Loucy (cell line): Measurements from ENCODE around the gene C12orf56.

Experiments
- H2AFZ ChIP-seq: fragments of 200-600 bp; sonication (generic); 2 replicates; pipeline ENCODE4 v1.6.0; 2016; ENCODE audit warnings: antibody characterized with exemption, mild to moderate bottlenecking, low read length, moderate library complexity
- H3F3A ChIP-seq: fragments of 200-600 bp; 2 replicates; pipeline ENCODE4 v1.6.0; 2016; ENCODE audit warnings: antibody characterized with exemption, low read depth, mild to moderate bottlenecking
- H3K27me3 ChIP-seq: fragments of 200-600 bp; sonication (generic); 2 replicates; pipeline ENCODE4 v1.6.1; 2014; ENCODE audit warnings: low read length, mild to moderate bottlenecking; ENCODE audit not compliant: insufficient read depth, poor library complexity, severe bottlenecking
- H3K36me3 ChIP-seq: fragments of 200-600 bp; sonication (generic); 2 replicates; pipeline ENCODE4 v1.6.1; 2016; ENCODE audit warnings: low read length; ENCODE audit not compliant: insufficient read depth
- H3K4me1 ChIP-seq: fragments of 200-600 bp; sonication (generic); 2 replicates; pipeline ENCODE4 v1.5.1; 2014; ENCODE audit warnings: low read length, mild to moderate bottlenecking; ENCODE audit not compliant: insufficient read depth, poor library complexity, severe bottlenecking
- H3K4me2 ChIP-seq: fragments of 200-600 bp; sonication (generic); 2 replicates; pipeline ENCODE4 v1.6.0; 2014; ENCODE audit warnings: antibody characterized with exemption, low read length, low read depth, mild to moderate bottlenecking; ENCODE audit not compliant: poor library complexity, severe bottlenecking
- H3K4me3 ChIP-seq: fragments of 200-600 bp; sonication (generic); 2 replicates; pipeline ENCODE4 v1.5.1; 2014; ENCODE audit warnings: low read length, mild to moderate bottlenecking, mixed read lengths; ENCODE audit not compliant: poor library complexity, severe bottlenecking
- H3K79me2 ChIP-seq: fragments of 200-600 bp; sonication (generic); 2 replicates; pipeline ENCODE4 v1.6.1; 2014; ENCODE audit warnings: low read length; ENCODE audit not compliant: insufficient read depth
- H3K9ac ChIP-seq: fragments of 200-600 bp; sonication (generic); 2 replicates; pipeline ENCODE4 v1.6.0; 2014; ENCODE audit warnings: mild to moderate bottlenecking, low read depth, low read length, moderate library complexity; ENCODE audit not compliant: poor library complexity, severe bottlenecking
- H3K9me2 ChIP-seq: fragments of 200-600 bp; sonication (generic); replicated peaks from 2 replicates; pipeline ENCODE4 v1.6.1; 2016; ENCODE audit warnings: low read depth, low read length, mixed read lengths
- H3K9me3 ChIP-seq: fragments of 200-600 bp; sonication (generic); 2 replicates; pipeline ENCODE4 v1.6.1; 2014; ENCODE audit warnings: mild to moderate bottlenecking, antibody characterized with exemption, low read length, low read depth; ENCODE audit not compliant: insufficient read depth
- H4K20me1 ChIP-seq: fragments of 200-600 bp; sonication (generic); 2 replicates; pipeline ENCODE4 v1.6.0; 2014; ENCODE audit warnings: antibody characterized with exemption, low read length, mild to moderate bottlenecking; ENCODE audit not compliant: insufficient read depth, poor library complexity, severe bottlenecking
- EZH2phosphoT487 ChIP-seq: fragments of 200-600 bp; IDR thresholded peaks from 2 replicates; pipeline ENCODE4 v1.6.1; 2018; ENCODE audit warnings: antibody characterized with exemption, mild to moderate bottlenecking, moderate library complexity, borderline replicate concordance
- TF ChIP-seq, protein P1 (sequence below): fragments of 200-600 bp; sonication (generic); conservative IDR thresholded peaks from 2 replicates; pipeline ENCODE4 v1.5.1; 2014; ENCODE audit warnings: mild to moderate bottlenecking, antibody characterized with exemption, low read length

C12orf56 gene

DNA sequence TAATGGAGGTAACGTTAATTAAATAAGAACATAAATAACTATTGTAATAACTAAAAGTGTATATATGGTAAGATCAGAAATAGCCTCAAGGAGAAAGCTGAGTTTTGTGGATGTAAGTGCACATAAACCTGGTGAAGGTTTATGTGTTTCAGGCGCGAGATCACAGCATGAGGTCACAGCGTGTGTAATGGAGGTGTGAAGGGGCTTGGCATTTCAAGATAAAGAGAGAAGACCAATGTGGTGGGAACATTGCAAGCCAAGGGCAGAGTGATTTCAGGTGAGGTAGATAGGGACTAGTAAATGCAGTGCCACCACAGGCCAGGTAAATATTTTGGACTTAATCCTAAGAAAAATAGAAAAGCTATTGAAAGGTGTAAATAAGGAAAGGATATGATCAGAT is 146.7 kb downstream of the C12orf56 start:
- no peak overlapping the region for H2AFZ ChIP-seq
- H3K4me3 ChIP-seq: no peak overlapping the region
- no peaks in the 10 kb centered on the region for H3K36me3 ChIP-seq
- H3K9me2 ChIP-seq: no peaks in the 10 kb centered on the region
- H3K9me3 ChIP-seq: no peaks in the 10 kb centered on the region
- no peaks in the 10 kb centered on the region for H4K20me1 ChIP-seq
- H3F3A ChIP-seq: no peaks in the 10 kb centered on the region
- no peak overlapping the region for H3K4me2 ChIP-seq
- no peaks in the 10 kb centered on the region for H3K79me2 ChIP-seq
- TF ChIP-seq, protein P1, sequence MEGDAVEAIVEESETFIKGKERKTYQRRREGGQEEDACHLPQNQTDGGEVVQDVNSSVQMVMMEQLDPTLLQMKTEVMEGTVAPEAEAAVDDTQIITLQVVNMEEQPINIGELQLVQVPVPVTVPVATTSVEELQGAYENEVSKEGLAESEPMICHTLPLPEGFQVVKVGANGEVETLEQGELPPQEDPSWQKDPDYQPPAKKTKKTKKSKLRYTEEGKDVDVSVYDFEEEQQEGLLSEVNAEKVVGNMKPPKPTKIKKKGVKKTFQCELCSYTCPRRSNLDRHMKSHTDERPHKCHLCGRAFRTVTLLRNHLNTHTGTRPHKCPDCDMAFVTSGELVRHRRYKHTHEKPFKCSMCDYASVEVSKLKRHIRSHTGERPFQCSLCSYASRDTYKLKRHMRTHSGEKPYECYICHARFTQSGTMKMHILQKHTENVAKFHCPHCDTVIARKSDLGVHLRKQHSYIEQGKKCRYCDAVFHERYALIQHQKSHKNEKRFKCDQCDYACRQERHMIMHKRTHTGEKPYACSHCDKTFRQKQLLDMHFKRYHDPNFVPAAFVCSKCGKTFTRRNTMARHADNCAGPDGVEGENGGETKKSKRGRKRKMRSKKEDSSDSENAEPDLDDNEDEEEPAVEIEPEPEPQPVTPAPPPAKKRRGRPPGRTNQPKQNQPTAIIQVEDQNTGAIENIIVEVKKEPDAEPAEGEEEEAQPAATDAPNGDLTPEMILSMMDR: no peak
- TF ChIP-seq EZH2phosphoT487: no peak
- H3K9ac ChIP-seq: no peak overlapping the region
- H3K27me3 ChIP-seq: no peaks in the 10 kb centered on the region
- H3K4me1 ChIP-seq: no peaks in the 10 kb centered on the region

DNA sequence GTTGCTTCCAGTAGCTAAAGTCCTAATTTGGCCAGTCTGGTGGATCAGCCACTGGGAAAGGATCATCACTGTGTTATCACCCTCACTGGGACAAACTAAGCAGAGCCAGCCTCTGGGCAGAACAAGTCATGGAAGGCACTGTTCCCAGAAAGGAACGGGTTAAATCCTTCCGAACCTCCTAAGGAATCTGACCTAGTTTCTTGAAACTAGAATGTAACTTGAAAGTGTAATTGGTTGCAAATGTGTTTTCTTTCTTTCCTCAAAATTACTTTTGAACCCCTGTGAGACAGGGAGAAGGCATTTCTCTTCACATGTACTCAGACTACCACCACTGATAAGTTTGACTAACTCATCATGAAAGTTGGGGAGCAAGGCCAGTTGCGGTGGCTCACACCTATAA is 149.8 kb downstream of the C12orf56 start:
- no peak for TF ChIP-seq EZH2phosphoT487
- TF ChIP-seq, protein P1: no peak
- Histone ChIP-seq H3K4me3 (no peak overlapping the region), H3K9me2 (no peaks in the 10 kb centered on the region), H3K9me3 (no peaks in the 10 kb centered on the region), H2AFZ (no peak overlapping the region), H3K4me1 (no peaks in the 10 kb centered on the region), H3K9ac (no peak overlapping the region), H3K79me2 (no peaks in the 10 kb centered on the region), H3K4me2 (no peak overlapping the region), H4K20me1 (no peaks in the 10 kb centered on the region), H3K27me3 (no peaks in the 10 kb centered on the region), H3K36me3 (no peaks in the 10 kb centered on the region), H3F3A (no peaks in the 10 kb centered on the region)

DNA sequence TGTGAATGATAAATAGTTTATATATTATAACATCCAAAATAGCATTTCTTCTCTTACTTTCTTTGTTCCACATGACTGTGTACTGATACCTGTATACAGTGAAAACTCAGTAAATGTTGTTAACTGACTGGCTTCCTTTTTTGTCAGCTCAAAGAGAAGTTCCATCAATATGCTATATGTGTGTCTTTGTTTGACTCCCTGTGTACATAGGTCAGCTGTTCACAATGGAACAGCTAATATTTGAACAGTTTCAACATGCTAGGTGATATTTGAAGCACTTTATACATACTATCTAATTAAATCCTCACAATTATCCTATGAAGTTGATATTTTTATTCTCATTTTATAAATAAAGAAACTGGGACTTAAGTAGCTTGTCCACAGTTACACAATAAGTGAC is 153.2 kb downstream of the C12orf56 start:
- no peak overlapping the region for H3K9ac ChIP-seq
- no peaks in the 10 kb centered on the region for H3K9me3 ChIP-seq
- no peaks in the 10 kb centered on the region for H3K4me1 ChIP-seq
- H2AFZ ChIP-seq: no peak overlapping the region
- no peaks in the 10 kb centered on the region for H3F3A ChIP-seq
- no peaks in the 10 kb centered on the region for H3K36me3 ChIP-seq
- TF ChIP-seq, protein P1: no peak
- no peak for TF ChIP-seq EZH2phosphoT487
- no peak overlapping the region for H3K4me3 ChIP-seq
- no peaks in the 10 kb centered on the region for H3K79me2 ChIP-seq
- no peaks in the 10 kb centered on the region for H4K20me1 ChIP-seq
- no peaks in the 10 kb centered on the region; the same call in 1 of the 2 replicates for H3K9me2 ChIP-seq
- H3K4me2 ChIP-seq: no peak overlapping the region
- no peaks in the 10 kb centered on the region for H3K27me3 ChIP-seq
